OCI-LY7 (cell line): ENCODE data around the gene HSPA4. TPM values are rescaled to one million over a fixed set of nuclear protein-coding genes. Genes with fewer than 3 reads are reported as not detected.

Experiments used
- BruUV-seq: library from RNA; stranded (reverse); fragments of 400-500 nt; replicated peaks from 2 replicates; lab custom pipeline; 2021; lab: Mats Ljungman, UMichigan
- CTCF ChIA-PET: fragments of 300-600 bp; sonication (Branson Sonifier 250); formaldehyde crosslinking; loops from one replicate; lab custom pipeline; 2022; ENCODE audit warnings: antibody characterized with exemption; ENCODE audit not compliant: unreplicated experiment; lab: Charles Lee
- POLR2A ChIA-PET: fragments of 300-600 bp; sonication (Branson Sonifier 250); formaldehyde crosslinking; loops from one replicate; lab custom pipeline; 2022; ENCODE audit warnings: antibody characterized with exemption; lab: Charles Lee
- DNase-seq: peaks from one replicate; pipeline ENCODE4 v3.0.0-alpha.2; 2015; ENCODE audit warnings: low spot score
- H2AFZ ChIP-seq: fragments of 200-600 bp; sonication (generic), shearing (Covaris generic); 2 replicates; pipeline ENCODE4 v1.6.1; 2014; ENCODE audit warnings: mild to moderate bottlenecking, antibody characterized with exemption, low read length, moderate library complexity
- H3K27ac ChIP-seq: fragments of 200-600 bp; sonication (generic); 2 replicates; pipeline ENCODE4 v1.5.1; 2014; ENCODE audit warnings: mixed run types, low read depth, mild to moderate bottlenecking, moderate library complexity, low read length, inconsistent platforms; ENCODE audit not compliant: poor library complexity, severe bottlenecking
- H3K36me3 ChIP-seq: fragments of 200-600 bp; sonication (generic); 2 replicates; pipeline ENCODE4 v1.6.1; 2014; ENCODE audit warnings: mild to moderate bottlenecking, antibody characterized with exemption, low read length, moderate library complexity, mixed read lengths; ENCODE audit not compliant: insufficient read depth
- H3K4me1 ChIP-seq: fragments of 200-600 bp; sonication (generic); 2 replicates; pipeline ENCODE4 v1.5.1; 2014; ENCODE audit warnings: mild to moderate bottlenecking, low read length; ENCODE audit not compliant: insufficient read depth, poor library complexity, severe bottlenecking
- H3K4me2 ChIP-seq: fragments of 200-600 bp; sonication (generic); 2 replicates; pipeline ENCODE4 v1.6.1; 2014; ENCODE audit warnings: mild to moderate bottlenecking, low read length
- H3K4me3 ChIP-seq: fragments of 200-600 bp; sonication (generic); 2 replicates; pipeline ENCODE4 v1.5.1; 2014; ENCODE audit warnings: mild to moderate bottlenecking, low read depth, low read length; ENCODE audit not compliant: poor library complexity, severe bottlenecking
- H3K79me2 ChIP-seq: fragments of 200-600 bp; sonication (generic); 2 replicates; pipeline ENCODE4 v1.6.1; 2016; ENCODE audit warnings: low read depth, mild to moderate bottlenecking, low read length, moderate library complexity, mixed read lengths; ENCODE audit not compliant: insufficient read depth
- H3K9me2 ChIP-seq: fragments of 200-600 bp; sonication (generic); 2 replicates; pipeline ENCODE4 v1.6.1; 2016; ENCODE audit warnings: mild to moderate bottlenecking, low read length, mixed read lengths; ENCODE audit not compliant: insufficient read depth
- H3K9me3 ChIP-seq: fragments of 200-600 bp; sonication (generic); 2 replicates; pipeline ENCODE4 v1.6.1; 2014; ENCODE audit warnings: mild to moderate bottlenecking, mixed run types, low read length, mixed read lengths
- H4K20me1 ChIP-seq: fragments of 200-600 bp; sonication (generic); 2 replicates; pipeline ENCODE4 v1.6.1; 2014; ENCODE audit warnings: mild to moderate bottlenecking, antibody characterized with exemption, low read length, moderate library complexity, mixed read lengths; ENCODE audit not compliant: insufficient read depth
- EZH2phosphoT487 ChIP-seq: fragments of 200-600 bp; sonication (generic); IDR thresholded peaks from 2 replicates; pipeline ENCODE4 v1.6.1; 2018; ENCODE audit warnings: low read depth, borderline replicate concordance, mild to moderate bottlenecking, mixed run types, antibody characterized with exemption, low read length, moderate library complexity, mixed read lengths
- intact Hi-C: fragments of 100-400 bp; cut with micrococcal nuclease; formaldehyde crosslinking; loops from one replicate; pipeline ENCODE4 v1.10.0; 2022; ENCODE audit not compliant: unreplicated experiment
- total RNA-seq, 2 experiments: library from RNA; depleted of rRNA in 1 of 2; stranded (reverse); fragments of >200 nt in 1 of 2; shearing (Covaris generic) in 1 of 2; gene quantifications; 2 replicates each; pipeline ENCODE4 v1.2.3, GENCODE V29; 2014 to 2022
- TF ChIP-seq, protein P1 (sequence below): fragments of 200-600 bp; sonication (generic); conservative IDR thresholded peaks from 2 replicates; pipeline ENCODE4 v1.5.1; 2014; ENCODE audit warnings: mild to moderate bottlenecking, antibody characterized with exemption, low read length, moderate library complexity, mixed read lengths

HSPA4 gene
- total RNA-seq, 2 experiments from 2014 or later: 65.4 to 226 TPM

- no peak overlapping the region for H3K4me3 ChIP-seq
- peaks cover 94% of the 10 kb centered on the region for H3K36me3 ChIP-seq
- ChIA-PET POLR2A (interaction anchor here (0.6 to 1.1 kb wide), 2 partner anchors 12 to 72 kb away, joined by 3 read pairs; no protein-coding TSS in a partner anchor), CTCF (no interaction called here)
- H3K4me2 ChIP-seq: no peak overlapping the region
- no peak for TF ChIP-seq EZH2phosphoT487
- TF ChIP-seq, protein P1, sequence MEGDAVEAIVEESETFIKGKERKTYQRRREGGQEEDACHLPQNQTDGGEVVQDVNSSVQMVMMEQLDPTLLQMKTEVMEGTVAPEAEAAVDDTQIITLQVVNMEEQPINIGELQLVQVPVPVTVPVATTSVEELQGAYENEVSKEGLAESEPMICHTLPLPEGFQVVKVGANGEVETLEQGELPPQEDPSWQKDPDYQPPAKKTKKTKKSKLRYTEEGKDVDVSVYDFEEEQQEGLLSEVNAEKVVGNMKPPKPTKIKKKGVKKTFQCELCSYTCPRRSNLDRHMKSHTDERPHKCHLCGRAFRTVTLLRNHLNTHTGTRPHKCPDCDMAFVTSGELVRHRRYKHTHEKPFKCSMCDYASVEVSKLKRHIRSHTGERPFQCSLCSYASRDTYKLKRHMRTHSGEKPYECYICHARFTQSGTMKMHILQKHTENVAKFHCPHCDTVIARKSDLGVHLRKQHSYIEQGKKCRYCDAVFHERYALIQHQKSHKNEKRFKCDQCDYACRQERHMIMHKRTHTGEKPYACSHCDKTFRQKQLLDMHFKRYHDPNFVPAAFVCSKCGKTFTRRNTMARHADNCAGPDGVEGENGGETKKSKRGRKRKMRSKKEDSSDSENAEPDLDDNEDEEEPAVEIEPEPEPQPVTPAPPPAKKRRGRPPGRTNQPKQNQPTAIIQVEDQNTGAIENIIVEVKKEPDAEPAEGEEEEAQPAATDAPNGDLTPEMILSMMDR: no peak
- no peak overlapping the region for H3K27ac ChIP-seq
- no peak for DNase-seq
- peaks cover 81% of the 10 kb centered on the region for H3K79me2 ChIP-seq
- intact Hi-C loops: no loop called here
- no peaks in the 10 kb centered on the region for H3K9me3 ChIP-seq
- no TSS peak for BruUV-seq
- no peak overlapping the region for H2AFZ ChIP-seq
- no peaks in the 10 kb centered on the region for H3K4me1 ChIP-seq
- H4K20me1 ChIP-seq: no peaks in the 10 kb centered on the region
- no peaks in the 10 kb centered on the region for H3K9me2 ChIP-seq
Observed at GRCh38 chr5:133081036-133081435, 29.2 kb downstream of the HSPA4 start.

DNA sequence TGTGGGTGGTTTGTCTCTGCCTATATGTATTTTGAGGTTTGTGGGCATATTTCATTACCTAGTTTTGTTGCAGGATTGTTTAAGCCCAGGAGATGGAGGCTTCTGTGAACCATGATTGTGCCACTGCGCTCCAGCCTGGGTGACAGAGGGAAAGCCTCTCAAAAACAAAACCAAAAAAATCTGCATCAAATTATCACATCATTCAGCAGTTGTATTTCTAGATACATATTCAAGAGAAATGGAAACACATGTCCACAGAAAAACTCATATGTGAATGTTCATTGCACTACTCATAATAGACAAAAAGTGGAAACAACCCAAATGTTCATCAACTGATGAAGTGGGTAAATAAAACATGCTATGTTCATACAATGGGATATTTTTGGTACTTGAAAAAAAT is 29.9 kb downstream of the HSPA4 start:
- Histone ChIP-seq H3K36me3 (peaks cover 94% of the 10 kb centered on the region), H3K9me3 (no peaks in the 10 kb centered on the region), H3K4me3 (no peak overlapping the region), H3K4me2 (no peak overlapping the region), H4K20me1 (no peaks in the 10 kb centered on the region; the same call in 1 of the 2 replicates), H2AFZ (no peak overlapping the region), H3K27ac (no peak overlapping the region), H3K79me2 (peaks cover 81% of the 10 kb centered on the region), H3K9me2 (no peaks in the 10 kb centered on the region), H3K4me1 (no peaks in the 10 kb centered on the region)
- TSS peak; percentile 32 for BruUV-seq
- POLR2A ChIA-PET: interaction anchor here (1.1 kb wide), 1 partner anchor 12 kb away, joined by 3 read pairs; no protein-coding TSS in a partner anchor
- intact Hi-C loops: no loop called here
- DNase-seq: no peak
- CTCF ChIA-PET: no interaction called here
- TF ChIP-seq, protein P1: no peak
- TF ChIP-seq EZH2phosphoT487: no peak

DNA sequence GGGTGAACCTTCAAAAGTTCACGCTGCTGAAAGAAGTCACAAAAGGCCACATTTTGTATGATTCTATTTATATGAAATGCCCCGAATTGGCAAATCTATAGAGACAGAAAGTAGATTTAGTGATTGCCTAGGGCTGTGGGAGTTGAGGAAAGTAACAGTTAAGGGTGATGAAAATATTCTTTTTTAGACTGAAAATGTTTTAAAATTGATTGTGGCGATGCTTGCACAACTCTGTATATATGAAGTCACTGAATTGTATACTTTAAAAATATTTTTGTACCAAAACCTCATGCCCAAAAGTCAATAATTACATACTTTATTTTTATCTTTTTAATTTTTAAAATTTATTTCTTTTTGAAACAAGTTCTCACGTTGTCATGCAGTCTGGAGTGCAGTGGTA is 30.3 kb downstream of the HSPA4 start:
- no TSS peak for BruUV-seq
- Histone ChIP-seq H3K9me2 (no peaks in the 10 kb centered on the region), H3K4me2 (no peak overlapping the region), H3K4me3 (no peak overlapping the region), H3K27ac (no peak overlapping the region), H2AFZ (no peak overlapping the region), H3K79me2 (peaks cover 82% of the 10 kb centered on the region), H3K36me3 (peaks cover 94% of the 10 kb centered on the region), H4K20me1 (no peaks in the 10 kb centered on the region; the same call in 1 of the 2 replicates), H3K4me1 (no peaks in the 10 kb centered on the region), H3K9me3 (no peaks in the 10 kb centered on the region)
- POLR2A ChIA-PET: interaction anchor here (1.1 kb wide), 1 partner anchor 13 kb away, joined by 3 read pairs; no protein-coding TSS in a partner anchor
- CTCF ChIA-PET: no interaction called here
- DNase-seq: no peak
- TF ChIP-seq EZH2phosphoT487: no peak
- TF ChIP-seq, protein P1: no peak
- intact Hi-C loops: no loop called here
